A673 (cell line): ENCODE measurements around the gene KMT2C.

Experiments used
- CTCF ChIP-seq: fragments of 300-800, 200-600 bp; sonication (generic); conservative IDR thresholded peaks from 2 replicates; pipeline ENCODE4 v1.5.1; 2017; ENCODE audit warnings: low read depth, mild to moderate bottlenecking, antibody characterized with exemption, low read length, moderate library complexity, mixed read lengths
- EZH2 ChIP-seq: fragments of 200-600 bp; sonication (generic); IDR thresholded peaks from 2 replicates; pipeline ENCODE4 v1.6.1; 2017; ENCODE audit warnings: borderline replicate concordance, low read depth, mild to moderate bottlenecking, mixed read lengths, antibody characterized with exemption, low read length; ENCODE audit not compliant: poor library complexity, severe bottlenecking

DNA sequence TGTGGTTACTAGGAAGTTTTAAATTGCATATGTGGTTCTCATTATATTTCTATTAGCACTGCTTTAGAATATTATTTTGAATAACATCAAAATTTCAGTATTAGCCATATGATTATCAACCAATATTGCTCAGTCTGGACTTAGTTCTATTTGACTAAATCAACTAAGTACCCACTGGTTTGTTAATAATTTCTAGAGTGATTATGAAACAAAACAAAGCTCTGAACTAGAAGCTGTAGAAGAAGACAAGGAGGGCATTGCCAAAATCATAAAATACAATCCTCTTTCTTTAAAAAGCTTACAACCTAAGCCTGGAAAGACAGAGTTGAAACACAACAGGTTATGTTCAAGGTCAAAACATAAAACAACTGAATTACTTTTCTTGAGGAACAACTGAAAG lies 204.7 kb downstream of the KMT2C start:
- no peak for TF ChIP-seq CTCF
- no peak for TF ChIP-seq EZH2
